HCT116 (cell line): ENCODE measurements around the gene STARD3. TPM values are rescaled to one million over a fixed set of nuclear protein-coding genes. Genes with fewer than 3 reads are reported as not detected.

Experiments used
- ATAC-seq: fragments of 200-7000 bp; cut with Tn5 transposase; 2 replicates; pipeline ENCODE4 v1.9.1; 2020; ENCODE audit warnings: mild to moderate bottlenecking, moderate library complexity
- BruUV-seq: library from RNA; stranded (reverse); fragments of 400-500 nt; replicated peaks from 2 replicates; lab custom pipeline; 2021; lab: Mats Ljungman, UMichigan
- CTCF ChIA-PET: fragments of 300-600 bp; sonication (Branson Sonifier 250); formaldehyde crosslinking; loops from one replicate; lab custom pipeline; 2021; ENCODE audit warnings: antibody characterized with exemption; lab: Charles Lee
- POLR2A ChIA-PET: fragments of 300-600, 350-600 bp; sonication (Branson Sonifier 250); formaldehyde crosslinking; loops from one replicate; lab custom pipeline; 2021; ENCODE audit warnings: antibody characterized with exemption; lab: Charles Lee
- RAD21 ChIA-PET, 2 experiments: fragments of 300-600 bp; sonication (Branson Sonifier 250); formaldehyde crosslinking; loops; one replicate each; lab custom pipeline; 2023; ENCODE audit warnings: low total read pairs in 2 of 2; ENCODE audit not compliant: uncharacterized antibody in 2 of 2, unreplicated experiment in 2 of 2, low non-redundant PET in 1 of 2; lab: Charles Lee
- DNase-seq: peaks from one replicate; pipeline ENCODE4 v3.0.0-alpha.2; 2010; ENCODE audit warnings: low read depth, low spot score
- H2AFZ ChIP-seq: fragments of 200-600 bp; shearing (Covaris generic), sonication (generic); 2 replicates; pipeline ENCODE4 v1.6.1; 2017; ENCODE audit warnings: low read depth, mixed run types, mixed read lengths, antibody characterized with exemption, low read length; ENCODE audit not compliant: poor library complexity, severe bottlenecking
- H3K27ac ChIP-seq: 2 replicates; pipeline ENCODE4 v1.5.1; 2012; ENCODE audit warnings: low read depth, low read length
- H3K27me3 ChIP-seq: fragments of 200-600 bp; sonication (generic); 2 replicates; pipeline ENCODE4 v1.6.1; 2016; ENCODE audit warnings: mixed run types, low read length, mixed read lengths; ENCODE audit not compliant: insufficient read depth
- H3K36me3 ChIP-seq, 2 experiments: fragments of 200-500 bp in 1 of 2; fragments of 200-600 bp in 1 of 2; sonication (Bioruptor generic) in 1 of 2; sonication (generic) in 1 of 2; 2 replicates each; pipeline versions ENCODE4 v1.5.1 to v1.6.1; 2014 to 2016; ENCODE audit warnings: low read length in 2 of 2, inconsistent platforms in 1 of 2, mixed read lengths in 1 of 2, mixed run types in 1 of 2; ENCODE audit not compliant: insufficient read depth in 2 of 2, control insufficient read depth in 1 of 2
- H3K4me1 ChIP-seq, 2 experiments: fragments of 200-600 bp in 1 of 2; sonication (generic) in 1 of 2; 2 replicates each; pipeline versions ENCODE4 v1.5.1 to v1.6.1; 2012 to 2017; ENCODE audit warnings: low read length in 2 of 2, inconsistent platforms in 1 of 2, mild to moderate bottlenecking in 1 of 2, mixed read lengths in 1 of 2, mixed run types in 1 of 2, moderate library complexity in 1 of 2; ENCODE audit not compliant: insufficient read depth in 2 of 2, control insufficient read depth in 1 of 2
- H3K4me2 ChIP-seq: fragments of 200-600 bp; sonication (generic); 2 replicates; pipeline ENCODE4 v1.6.1; 2017; ENCODE audit warnings: mixed run types, low read length, mixed read lengths
- H3K4me3 ChIP-seq, 2 experiments: fragments of 200-600 bp in 1 of 2; sonication (generic) in 1 of 2; replicated peaks in 1 of 2; 2 replicates each; pipeline ENCODE4 v1.5.1; 2011 to 2016; ENCODE audit warnings: low read length in 2 of 2, control low read depth in 1 of 2, low read depth in 1 of 2, mild to moderate bottlenecking in 1 of 2, mixed read lengths in 1 of 2, mixed run types in 1 of 2
- H3K79me2 ChIP-seq: fragments of 200-600 bp; sonication (generic); 2 replicates; pipeline ENCODE4 v1.6.1; 2017; ENCODE audit warnings: mild to moderate bottlenecking, mixed run types, low read length, moderate library complexity, mixed read lengths; ENCODE audit not compliant: insufficient read depth
- H3K9ac ChIP-seq: fragments of 200-600 bp; sonication (generic); 2 replicates; pipeline ENCODE4 v1.6.1; 2016; ENCODE audit warnings: low read length, mixed read lengths
- H3K9me2 ChIP-seq: fragments of 200-600 bp; sonication (generic), shearing (Covaris generic); 2 replicates; pipeline ENCODE4 v1.6.1; 2017; ENCODE audit warnings: mixed run types, mild to moderate bottlenecking, moderate library complexity; ENCODE audit not compliant: insufficient read depth
- H3K9me3 ChIP-seq, 2 experiments: fragments of 200-500 bp in 1 of 2; fragments of 200-600 bp in 1 of 2; sonication (Bioruptor generic) in 1 of 2; sonication (generic) in 1 of 2; 2 replicates each; pipeline ENCODE4 v1.6.1; 2014 to 2017; ENCODE audit warnings: low read length in 2 of 2, mixed read lengths in 2 of 2, inconsistent platforms in 1 of 2, low read depth in 1 of 2, mild to moderate bottlenecking in 1 of 2, mixed run types in 1 of 2, moderate library complexity in 1 of 2; ENCODE audit not compliant: control insufficient read depth in 1 of 2, insufficient read depth in 1 of 2
- H4K20me1 ChIP-seq: fragments of 200-600 bp; sonication (generic), shearing (Covaris generic); 2 replicates; pipeline ENCODE4 v1.6.1; 2017; ENCODE audit warnings: mixed run types, mild to moderate bottlenecking, moderate library complexity; ENCODE audit not compliant: insufficient read depth
- EGR1 ChIP-seq: IDR thresholded peaks from 2 replicates; pipeline ENCODE4 v1.6.1; 2012; ENCODE audit warnings: low read depth
- ELF1 ChIP-seq: IDR thresholded peaks from 2 replicates; pipeline ENCODE4 v1.6.1; 2012; ENCODE audit warnings: low read depth, borderline replicate concordance
- EZH2phosphoT487 ChIP-seq: fragments of 200-600 bp; IDR thresholded peaks from 2 replicates; pipeline ENCODE4 v1.6.1; 2018; ENCODE audit warnings: antibody characterized with exemption, borderline replicate concordance
- POLR2A ChIP-seq: IDR thresholded peaks from 2 replicates; pipeline ENCODE4 v1.7.0; 2011; ENCODE audit warnings: borderline replicate concordance; ENCODE audit not compliant: insufficient read depth, insufficient read length; ENCODE audit errors: extremely low read depth
- POLR2AphosphoS5 ChIP-seq: IDR thresholded peaks from 2 replicates; pipeline ENCODE4 v1.6.1; 2011; ENCODE audit warnings: mild to moderate bottlenecking, low read depth, low read length, moderate library complexity
- REST ChIP-seq: IDR thresholded peaks from 2 replicates; pipeline ENCODE4 v1.6.1; 2012; ENCODE audit warnings: low read depth
- YY1 ChIP-seq: IDR thresholded peaks from 2 replicates; pipeline ENCODE4 v1.6.1; 2011; ENCODE audit warnings: low read length, low read depth, moderate library complexity, mild to moderate bottlenecking; ENCODE audit not compliant: insufficient replicate concordance; ENCODE audit errors: extremely low read depth
- intact Hi-C: fragments of 100-400 bp; cut with micrococcal nuclease; formaldehyde crosslinking; loops from 2 replicates; pipeline ENCODE4 v1.10.0; 2022
- total RNA-seq: library from RNA; stranded (reverse); gene quantifications from one replicate; pipeline ENCODE4 v1.2.1, GENCODE V29; 2021; ENCODE audit not compliant: unreplicated experiment

STARD3 gene
- total RNA-seq, 1 experiment from 2014 or later = 73.9 TPM

DNA sequence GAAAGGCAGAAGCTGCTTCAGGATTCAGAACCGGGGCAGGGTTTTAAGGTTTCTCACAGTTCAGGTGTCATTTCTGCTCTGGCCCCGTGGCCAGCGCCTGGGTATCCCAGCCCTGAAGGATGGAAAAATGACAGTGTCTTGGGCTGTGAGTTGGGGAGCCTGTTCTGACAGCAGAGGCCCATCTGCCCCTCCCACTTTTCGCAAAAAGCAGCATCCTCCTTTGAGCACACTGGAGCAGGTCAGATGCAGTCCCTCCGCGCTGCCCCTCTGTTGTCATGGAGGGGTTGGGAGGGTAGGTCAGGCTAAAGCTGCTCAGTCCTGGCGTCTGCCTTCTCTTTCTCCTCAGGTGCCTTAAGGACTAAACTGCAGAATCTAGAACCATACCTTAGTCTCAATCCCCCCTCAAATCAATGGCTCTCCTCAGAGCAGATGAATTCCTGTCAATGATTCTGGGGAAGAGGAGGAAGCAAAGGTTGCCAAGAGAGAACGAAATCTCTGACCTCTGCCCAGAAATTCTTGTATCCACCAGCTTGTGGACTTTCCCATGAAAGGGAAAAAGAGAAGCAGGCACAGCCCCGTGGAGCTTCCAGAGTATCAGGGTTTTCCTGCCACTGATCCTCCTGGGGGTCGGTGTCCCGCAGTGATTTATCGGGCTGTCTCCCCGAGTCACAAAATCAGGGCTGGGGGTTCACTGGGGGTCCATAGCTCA is 36.5 kb upstream of the STARD3 start:
- no peaks in the 10 kb centered on the region for H4K20me1 ChIP-seq
- TF ChIP-seq EGR1 (no peak), REST (no peak), YY1 (no peak), POLR2AphosphoS5 (no peak), ELF1 (no peak), POLR2A (no peak), EZH2phosphoT487 (no peak)
- H3K4me1 ChIP-seq = no peaks in the 10 kb centered on the region
- no peak overlapping the region for H3K9ac ChIP-seq
- H3K79me2 ChIP-seq = no peaks in the 10 kb centered on the region
- H2AFZ ChIP-seq = no peak overlapping the region
- ChIA-PET POLR2A (no interaction called here), CTCF (interaction anchor here (1.3 kb wide), 1 partner anchor 21 kb away, joined by 5 read pairs; no protein-coding TSS in a partner anchor), RAD21 (no interaction called here)
- no peaks in the 10 kb centered on the region for H3K9me3 ChIP-seq
- ATAC-seq (no peak), DNase-seq (no peak)
- H3K4me3 ChIP-seq = no peak overlapping the region
- H3K4me2 ChIP-seq = no peak overlapping the region
- H3K27ac ChIP-seq = no peak overlapping the region
- peaks cover 62% of the 10 kb centered on the region for H3K27me3 ChIP-seq
- intact Hi-C loops = no loop called here
- H3K36me3 ChIP-seq = no peaks in the 10 kb centered on the region
- no peaks in the 10 kb centered on the region for H3K9me2 ChIP-seq
- BruUV-seq = no TSS peak
